HG03066 (cell line): ENCODE measurements around the gene OR5B21.

Experiments used
- ATAC-seq: cut with Tn5 transposase; IDR thresholded peaks from one replicate; pipeline ENCODE4 v1.9.1; 2021; ENCODE audit warnings: low read depth; ENCODE audit not compliant: unreplicated experiment

The OR5B21 gene

DNA sequence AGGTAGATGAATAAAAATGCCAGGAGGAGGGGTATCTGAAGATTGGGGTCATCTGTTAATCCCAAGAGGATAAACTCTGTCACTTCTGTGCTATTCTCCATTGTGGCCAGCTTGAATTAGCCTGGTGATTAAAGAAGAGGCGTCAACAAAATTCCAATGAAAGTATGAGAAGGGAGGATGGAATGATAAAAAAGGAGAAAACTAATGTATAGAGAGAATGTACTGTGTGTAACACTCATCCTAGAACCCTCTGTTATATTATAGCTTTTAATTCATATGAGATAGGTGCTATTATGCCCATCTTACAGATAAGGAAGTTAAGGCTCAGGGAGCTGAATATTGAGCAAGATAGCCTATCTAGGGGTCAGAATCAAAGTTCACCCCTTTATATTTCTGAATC, at the start of gene OR5B21:
TSS of gene OR5B21 (minus strand) at position 101 of the 400 bp plus-strand sequence. CDS start at position 101, 0 bp downstream.
- ATAC-seq, result no peak

DNA sequence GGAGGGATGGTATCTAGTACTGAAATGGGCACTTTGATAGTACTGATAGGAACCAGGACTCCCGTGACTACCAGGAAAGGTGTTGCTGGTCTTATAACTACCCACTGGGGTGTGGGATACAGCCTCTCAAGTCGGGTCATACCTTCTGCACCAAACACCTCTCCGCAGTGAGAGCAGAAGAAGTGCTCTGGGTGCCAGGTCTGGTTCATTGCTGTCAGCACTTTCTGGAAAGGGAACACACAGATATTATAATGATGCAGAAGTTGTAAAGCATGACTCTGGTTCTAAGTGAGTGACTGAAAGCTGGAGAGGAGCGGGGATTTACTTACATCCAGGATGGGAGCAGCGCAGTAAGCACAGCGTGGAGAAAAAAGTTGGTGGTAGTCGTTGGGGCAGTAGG, 41.7 kb upstream of the OR5B21 start:
- ATAC-seq, result no peak

DNA sequence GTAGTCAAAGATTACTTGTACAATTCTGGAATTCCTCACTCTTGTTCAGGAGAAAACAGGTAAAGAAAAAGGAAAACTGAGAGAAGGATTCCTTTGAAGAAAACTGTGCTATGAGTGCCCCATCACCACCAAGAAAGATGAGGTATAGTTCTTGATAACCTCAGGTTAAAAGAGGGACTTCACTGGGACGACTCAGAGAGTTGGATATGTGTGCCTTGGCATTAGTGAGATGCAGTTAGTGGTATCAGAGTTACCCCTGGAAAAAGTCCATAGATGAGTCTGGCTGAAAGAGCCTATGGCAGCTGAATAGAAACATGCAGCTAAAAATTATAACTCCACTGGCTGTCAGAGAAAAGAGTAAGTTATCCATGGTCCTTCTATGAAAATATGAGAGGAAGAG, 38.9 kb upstream of the OR5B21 start:
- ATAC-seq, result no peak

DNA sequence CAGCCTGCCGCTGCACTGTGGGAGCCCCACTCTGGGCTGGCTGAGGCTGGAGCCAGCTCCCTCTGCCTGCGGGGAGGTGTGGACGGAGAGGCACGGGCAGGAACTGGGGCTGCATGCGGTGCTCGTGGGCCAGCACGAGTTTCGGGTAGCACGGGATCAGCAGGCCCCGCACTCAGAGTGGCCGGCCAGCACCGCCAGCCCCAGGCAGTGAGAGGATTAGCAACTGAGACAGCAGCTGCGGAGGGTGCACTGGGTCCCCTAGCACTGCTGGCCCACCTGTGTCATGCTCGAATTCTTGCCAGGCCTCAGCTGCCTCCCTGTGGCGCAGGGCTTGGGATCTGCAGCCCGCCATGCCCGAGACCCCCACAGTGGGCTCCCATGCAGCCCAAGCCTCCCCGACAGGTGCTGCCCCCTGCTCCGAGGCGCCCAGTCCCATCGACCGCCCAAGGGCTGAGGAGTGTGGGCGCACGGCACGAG, 24.0 kb upstream of the OR5B21 start:
- no peak for ATAC-seq

DNA sequence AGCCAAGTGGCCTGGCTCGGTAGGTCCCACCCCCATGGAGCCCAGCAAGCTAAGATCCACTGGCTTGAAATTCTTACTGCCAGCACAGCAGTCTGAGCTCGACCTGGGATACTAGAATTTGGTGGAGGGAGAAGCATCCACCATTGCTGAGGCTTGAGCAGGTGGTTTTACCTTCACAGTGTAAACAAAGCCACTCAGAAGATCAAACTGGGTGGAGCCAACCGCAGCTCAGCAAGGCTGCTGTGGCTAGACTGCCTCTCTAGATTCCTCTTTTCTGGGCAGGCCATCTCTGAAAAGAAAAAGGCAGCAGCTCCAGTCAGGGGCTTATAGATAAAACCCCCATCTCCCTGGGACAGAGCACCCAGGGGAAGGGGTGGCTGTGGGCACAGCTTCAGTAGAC, 22.3 kb upstream of the OR5B21 start:
- no peak for ATAC-seq

DNA sequence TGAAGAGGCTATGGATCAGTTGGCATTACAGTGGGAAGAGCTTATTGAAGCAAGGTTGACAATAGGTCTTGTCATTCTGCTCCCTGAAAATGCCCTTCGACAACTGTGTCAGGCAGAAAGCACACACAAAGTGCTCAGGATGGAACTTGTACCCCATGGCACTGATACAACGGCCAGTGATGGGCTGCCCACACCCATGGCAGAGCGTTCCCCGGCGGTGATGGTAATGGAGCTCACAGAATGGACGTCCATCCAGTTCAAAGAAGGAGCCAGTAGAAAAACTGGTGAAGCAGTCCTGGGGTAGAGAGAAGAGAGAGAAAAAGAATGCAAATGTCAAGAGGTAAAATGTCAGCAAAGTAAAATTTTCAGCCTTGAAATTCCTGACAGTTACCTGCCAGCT, 19.5 kb upstream of the OR5B21 start:
- ATAC-seq, result no peak

DNA sequence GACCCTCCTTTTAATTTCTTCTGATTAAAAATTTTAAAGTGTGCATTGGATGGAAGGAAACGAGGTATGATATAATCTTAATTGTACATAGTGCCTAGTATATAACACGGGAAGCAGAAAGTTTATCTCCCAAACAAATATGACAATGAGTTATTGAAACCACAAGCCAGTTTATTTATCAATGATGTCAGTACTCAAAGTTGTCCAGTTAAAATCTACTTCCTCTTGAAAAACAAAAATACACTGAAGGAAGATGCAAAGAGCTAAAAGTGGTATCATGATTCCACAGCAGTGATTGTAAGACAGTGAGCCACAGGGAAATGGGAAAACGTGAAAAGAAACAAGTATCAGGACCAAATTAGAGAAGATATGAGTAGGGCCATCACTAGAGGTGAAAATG, 18.8 kb upstream of the OR5B21 start:
- ATAC-seq, result no peak

DNA sequence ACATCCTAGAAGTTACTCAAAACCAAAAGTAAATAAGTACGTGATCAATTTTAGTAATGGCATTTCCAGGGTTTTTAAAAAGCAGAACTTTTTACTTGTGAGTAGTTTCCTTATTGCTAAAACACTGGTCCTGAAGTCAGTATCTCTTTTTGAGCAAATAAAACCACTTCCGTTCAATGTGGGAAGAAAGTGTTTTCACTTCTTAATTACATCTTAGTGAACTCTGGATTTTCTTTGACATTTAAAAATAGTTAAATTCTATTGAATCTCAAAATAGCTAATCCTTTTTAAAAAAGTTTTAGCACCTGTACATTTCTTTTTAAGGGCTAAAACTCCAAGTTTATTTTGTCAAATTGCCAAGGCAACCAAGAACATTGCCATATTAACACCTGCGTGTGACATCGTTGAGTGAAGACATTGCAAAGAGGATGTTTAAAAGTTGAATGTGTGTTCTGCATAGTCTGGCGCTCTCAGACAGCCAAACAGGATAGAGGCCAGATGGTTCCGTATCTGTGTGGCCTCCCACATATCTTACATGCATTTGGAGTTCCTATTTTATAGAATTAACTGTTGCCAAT, 17.2 kb upstream of the OR5B21 start:
- ATAC-seq, result peak; percentile 80

DNA sequence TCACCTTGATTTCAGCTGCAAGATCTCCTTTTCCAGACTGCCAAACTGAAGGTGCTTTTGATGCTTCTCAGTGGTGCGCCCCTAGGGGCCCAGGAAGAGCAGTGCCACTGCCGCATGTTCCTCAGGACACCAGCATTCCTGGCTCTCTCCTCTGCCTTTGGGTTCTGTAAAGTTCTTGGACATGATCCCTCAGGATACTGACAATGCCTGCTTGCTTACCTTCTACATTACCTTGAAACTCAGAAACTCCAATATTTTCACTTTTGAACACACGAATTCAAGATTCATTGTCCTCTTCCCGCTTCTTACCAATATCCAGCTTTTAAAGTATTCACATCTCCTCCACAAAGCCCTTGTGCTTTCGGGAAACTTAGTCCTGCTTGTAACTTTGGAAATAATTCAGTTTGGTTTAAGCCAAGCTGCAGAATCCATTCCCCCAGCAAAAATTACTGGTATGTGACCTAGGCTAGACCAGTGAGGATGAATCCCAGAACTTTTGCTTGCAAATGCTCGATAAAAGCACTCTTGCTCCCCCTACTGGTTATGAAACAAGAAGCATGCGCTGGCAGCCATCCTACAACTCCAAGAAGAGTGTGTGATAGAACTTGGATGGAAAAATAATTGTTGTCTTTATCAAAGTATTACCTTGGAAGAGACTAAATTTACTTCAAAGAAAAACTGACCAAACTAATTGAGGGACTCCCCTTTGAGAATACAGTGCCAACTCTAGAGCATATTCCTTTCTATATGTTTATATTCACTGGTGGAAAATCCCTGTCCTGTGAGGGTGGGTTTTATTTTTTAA, 16.5 kb upstream of the OR5B21 start:
- ATAC-seq, result peak; percentile 37

DNA sequence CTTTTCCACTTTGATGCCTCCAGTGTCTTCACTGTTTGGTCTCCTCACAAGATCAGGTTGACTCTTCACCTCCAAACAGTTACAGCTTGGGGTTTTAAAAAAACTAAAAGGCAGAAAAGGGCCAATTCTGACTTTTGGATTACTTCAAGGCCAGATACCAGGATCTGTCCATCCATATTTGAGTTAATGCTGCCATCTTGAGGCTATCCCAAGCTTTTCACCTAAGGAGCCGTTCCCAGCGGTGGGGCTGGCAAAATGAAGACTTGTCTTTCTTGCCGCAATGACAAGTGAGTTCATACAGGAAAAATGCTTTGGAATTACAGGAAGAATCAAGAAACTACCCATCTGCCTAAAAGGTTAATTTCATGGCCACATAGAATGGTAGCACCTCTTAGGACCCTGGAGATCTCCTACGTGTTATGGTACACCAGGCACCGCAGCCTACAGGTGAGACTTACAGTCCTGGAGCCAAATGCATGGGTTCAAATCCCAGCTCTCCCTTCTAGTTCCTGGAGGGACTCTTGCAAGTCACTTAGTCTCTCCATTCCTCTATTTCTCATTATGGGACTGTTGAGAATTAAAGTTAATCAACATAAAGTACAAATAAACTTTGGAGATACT, 6.0 kb upstream of the OR5B21 start:
- ATAC-seq, result no peak

DNA sequence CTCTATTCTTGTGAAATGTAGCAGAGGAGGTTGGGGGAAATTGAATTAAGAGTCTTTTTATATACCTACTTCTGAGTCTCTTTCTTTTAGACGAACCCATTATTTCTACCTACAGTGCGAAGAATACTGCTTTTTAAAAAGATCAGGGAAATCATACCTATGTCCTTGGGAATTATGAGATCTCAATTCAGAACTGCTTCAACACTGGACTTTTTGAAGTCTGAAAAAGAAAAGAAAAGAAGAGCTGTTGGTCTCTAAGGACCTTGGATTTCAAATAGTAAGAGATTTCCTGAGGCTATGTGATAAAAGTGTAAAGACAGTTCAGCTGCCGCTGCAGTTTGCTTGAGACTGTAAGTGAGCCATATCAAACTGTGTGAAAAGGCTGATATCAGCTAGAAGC, 3.7 kb upstream of the OR5B21 start:
- ATAC-seq, result no peak

DNA sequence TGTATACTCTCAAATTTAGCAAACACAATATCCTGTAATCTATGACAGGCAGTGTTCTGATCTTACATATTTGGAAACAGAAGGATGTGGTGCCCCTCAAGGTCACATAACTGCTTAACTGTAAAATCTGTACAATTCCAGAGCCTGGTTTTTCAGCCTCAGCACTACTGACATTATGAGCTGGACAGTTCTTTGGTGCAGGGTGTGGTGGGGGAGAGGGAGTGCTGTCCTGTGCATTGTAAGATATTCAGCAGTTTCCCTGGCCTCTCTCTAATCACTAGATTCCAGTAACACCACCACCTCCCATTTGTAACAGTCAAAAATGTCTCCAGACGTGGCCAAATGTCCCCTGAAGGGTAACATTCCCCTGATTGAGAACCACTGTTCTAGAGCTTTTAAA, 1.8 kb upstream of the OR5B21 start:
- no peak for ATAC-seq

DNA sequence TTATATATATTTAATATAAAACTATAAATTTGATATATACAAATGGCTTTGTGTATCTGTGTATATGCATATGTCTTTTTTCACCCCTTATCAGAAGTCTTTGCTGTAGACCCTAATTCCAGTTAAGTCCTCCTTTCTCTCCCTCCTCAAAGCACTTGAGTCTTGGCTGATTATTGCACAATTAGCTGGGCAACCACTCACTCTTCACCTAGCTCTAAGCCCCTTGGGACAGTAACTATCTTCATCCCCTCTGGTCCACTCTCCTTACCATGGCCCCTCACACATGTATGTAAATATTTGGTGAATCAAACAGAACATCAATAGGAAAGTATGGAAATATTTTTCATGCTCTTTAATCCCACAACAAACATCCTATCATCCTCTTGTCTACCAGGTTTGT, 909 bp upstream of the OR5B21 start:
- ATAC-seq, result no peak

DNA sequence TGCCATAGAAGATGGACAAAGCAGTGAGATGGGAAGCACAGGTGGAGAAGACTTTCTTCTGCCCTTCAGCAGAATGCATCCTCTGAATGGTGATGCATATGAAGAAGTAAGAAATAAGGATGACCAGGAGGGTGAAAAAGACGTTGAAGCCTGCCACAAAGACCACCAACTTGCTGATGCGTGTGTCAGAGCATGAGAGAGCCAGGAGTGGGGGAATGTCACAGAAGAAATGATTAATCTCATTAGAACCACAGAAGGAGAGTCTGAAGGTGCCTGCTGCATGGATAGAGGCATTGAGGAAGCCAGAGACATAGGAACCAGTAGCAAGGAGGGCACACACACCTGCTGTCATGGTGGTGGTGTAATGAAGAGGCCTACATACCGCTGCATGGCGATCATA, 550 bp downstream of the OR5B21 start:
- no peak for ATAC-seq

DNA sequence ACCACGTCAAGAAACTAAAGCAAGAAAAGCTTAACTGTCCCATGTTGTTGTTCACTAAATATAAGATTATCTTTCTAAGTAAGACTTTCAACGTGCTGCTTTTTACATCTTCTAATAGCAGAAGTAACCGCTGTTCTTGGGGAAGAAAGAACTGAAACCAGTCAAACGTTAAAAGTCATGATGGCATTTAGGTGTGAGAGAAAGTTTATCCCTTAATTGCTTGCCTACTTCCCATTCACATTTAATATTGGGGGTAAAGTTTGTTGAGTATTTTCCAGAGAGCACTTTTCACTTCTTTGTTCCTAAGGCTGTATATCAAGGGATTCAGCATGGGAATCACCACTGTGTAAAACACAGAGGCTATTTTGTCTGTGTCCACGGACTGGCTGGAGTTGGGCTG, 970 bp downstream of the OR5B21 start:
- no peak for ATAC-seq

DNA sequence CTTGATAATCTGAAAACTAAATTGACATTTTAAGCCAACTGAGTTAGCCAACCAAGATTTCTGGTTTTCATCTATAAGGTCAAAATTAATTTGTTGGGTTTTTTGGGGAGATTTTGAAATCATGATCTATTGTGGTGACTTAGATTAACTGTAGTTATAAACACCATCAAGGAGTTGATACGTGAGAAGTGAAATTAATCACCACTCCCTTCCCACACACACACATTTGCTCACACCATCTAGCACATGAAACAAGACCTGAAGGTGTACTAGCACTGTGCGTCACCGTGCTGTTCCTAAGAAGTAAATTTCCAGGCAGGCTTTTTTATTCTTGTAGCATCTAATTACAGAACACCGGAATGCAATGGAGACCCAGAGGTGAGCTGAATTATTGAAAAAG, 2.1 kb downstream of the OR5B21 start:
- no peak for ATAC-seq

DNA sequence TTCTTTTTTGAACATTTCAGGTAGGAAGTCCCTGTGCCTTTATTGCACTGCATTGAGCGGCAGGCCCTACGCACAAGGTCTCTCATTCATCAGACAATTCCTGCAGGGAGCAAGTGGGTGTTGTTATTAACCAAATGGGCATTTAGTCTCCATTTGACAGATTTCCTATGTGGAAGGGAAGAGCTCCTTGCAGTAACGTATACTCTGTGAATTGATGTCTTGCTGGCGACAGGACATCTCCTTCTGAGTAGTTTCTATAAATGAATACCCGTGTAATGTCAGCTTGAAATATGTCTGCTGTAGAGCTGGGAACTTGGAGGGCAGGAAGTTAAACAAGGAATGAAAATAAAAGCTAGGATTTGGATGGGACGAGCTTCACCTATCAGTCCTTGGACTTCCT, 3.7 kb downstream of the OR5B21 start:
- no peak for ATAC-seq

DNA sequence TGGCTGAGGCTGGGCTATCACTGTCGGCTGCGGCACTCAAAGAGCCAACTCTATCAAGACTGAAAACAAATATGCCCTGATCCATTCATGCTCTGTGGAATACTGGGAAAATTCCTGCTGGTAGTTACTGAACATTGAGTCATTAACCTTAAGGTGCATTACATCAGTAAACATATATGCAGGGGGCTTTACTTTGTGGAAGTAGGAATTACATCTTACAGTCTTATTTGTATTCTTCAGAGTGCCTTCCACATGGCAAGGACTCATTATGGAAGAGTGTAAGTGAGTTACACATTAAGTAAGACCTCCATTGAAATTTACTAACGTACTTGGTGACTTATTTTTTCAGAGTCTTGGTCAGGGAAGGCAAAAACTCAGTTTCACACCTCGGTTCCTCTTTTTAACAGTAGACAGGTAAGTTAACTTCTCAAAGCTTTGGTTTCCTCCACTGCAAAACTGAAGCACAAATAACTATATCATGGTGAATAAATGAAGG, 4.5 kb downstream of the OR5B21 start:
- ATAC-seq, result peak; percentile 97

DNA sequence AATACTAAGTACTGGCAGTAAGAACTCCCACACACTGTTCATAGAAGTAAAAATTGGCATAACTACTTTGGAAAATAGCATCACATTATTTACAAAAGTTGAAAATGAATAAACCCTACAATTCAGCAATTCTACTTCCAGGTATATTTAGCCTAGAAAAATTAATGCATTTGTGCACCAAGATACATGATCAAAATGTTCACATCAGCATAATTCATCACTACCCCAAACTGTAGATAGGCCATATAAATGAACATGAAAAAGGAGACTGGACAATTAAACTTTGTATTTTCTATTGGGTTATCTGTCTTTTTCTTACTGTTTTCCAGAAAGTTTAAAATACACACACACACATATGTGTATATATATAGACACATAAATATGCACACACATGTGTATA, 5.9 kb downstream of the OR5B21 start:
- no peak for ATAC-seq

DNA sequence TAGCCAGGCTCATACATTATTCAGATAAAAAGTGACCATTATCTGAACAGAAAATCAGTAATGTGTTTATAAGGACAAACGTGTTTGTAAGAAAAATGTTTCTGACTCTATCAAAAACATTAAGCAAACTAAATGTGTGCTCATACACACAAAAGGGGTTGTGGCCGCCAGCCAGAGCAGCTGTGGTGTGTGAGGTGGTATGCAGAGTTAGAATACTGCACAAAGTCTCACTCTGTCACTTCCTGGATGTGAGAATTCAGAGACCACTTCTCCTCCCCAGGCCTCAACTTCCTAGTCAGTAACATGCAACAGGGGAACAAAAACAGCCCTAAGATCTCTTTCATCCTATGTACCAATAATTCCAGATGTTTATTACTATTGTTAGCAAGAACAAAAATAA, 9.4 kb downstream of the OR5B21 start:
- no peak for ATAC-seq

DNA sequence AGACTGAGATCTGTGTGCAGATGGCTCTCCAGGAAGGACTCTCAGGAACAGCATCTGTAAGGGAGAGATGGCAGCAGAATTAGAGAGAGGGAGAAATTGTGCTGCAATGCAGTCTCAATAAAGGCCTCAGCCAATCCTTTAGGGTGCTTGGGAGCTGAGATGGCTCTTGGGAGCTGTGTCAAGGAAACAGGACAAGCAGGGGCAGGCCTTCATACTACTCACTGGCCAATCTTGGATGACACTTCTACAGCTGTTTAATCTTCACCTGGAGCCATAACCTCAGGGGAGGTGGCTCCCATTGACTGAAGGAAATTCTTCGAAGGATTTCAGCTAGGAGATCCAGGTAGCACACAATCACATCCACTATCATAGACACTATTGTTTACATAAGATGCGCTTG, 10.0 kb downstream of the OR5B21 start:
- no peak for ATAC-seq

DNA sequence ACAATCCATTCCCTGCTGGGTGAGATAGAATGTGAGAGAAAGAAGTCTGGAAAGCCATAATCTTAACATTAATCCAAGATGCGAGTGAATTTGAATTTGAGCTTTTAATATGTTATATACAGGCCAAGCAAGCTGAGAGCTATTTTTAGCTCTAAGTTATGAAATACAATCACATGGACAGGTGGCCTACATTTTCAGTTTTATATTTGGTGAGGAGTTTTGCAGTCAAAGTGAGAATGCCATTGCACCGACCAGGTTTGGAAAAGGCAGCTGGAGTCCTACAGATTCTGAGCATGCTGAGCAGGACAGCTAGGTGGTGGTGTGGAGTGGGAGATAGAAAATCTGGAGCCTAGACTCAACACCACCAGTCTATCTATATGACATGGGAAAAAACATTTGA, 12.0 kb downstream of the OR5B21 start:
- peak; percentile 69 for ATAC-seq
